ENCODE data around the gene FLNB. TPM values are rescaled to one million over a fixed set of nuclear protein-coding genes. Genes with fewer than 3 reads are reported as not detected.
A peak's percentile ranks its signal among the peaks of the same experiment; 100 is the strongest.

FLNB gene
- total and polyA plus RNA-seq, 2 of the 13 experiments (the other 11 are each of a cell fraction or from before 2014, with no cell fraction given) = 106 to 130 TPM

- TF ChIP-seq, protein P1, sequence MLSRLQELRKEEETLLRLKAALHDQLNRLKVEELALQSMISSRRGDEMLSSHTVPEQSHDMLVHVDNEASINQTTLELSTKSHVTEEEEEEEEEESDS (CRISPR knock-in tag; IDR thresholded peaks at IDR 0.05; ENCODE audit: borderline replicate concordance) = no peak
- no peak for TF ChIP-seq SSRP1 (CRISPR knock-in tag; IDR thresholded peaks at IDR 0.05)
- TF ChIP-seq AGO1 (IDR thresholded peaks at IDR 0.05; ENCODE audit: low read depth, low read length, poor library complexity, severe bottlenecking) = no peak
- no peak for TF ChIP-seq ZNF367 (CRISPR knock-in tag; IDR thresholded peaks at IDR 0.05; ENCODE audit: borderline replicate concordance)
- TF ChIP-seq PRDM4 (CRISPR knock-in tag; IDR thresholded peaks at IDR 0.05; ENCODE audit: borderline replicate concordance) = no peak
- no peak for TF ChIP-seq PCBP2 (optimal IDR thresholded peaks at IDR 0.05; ENCODE audit: low read depth, low read length, poor library complexity, severe bottlenecking)
- peak; percentile 77; the same call in 1 of the 2 replicates for TF ChIP-seq ZNF614 (CRISPR knock-in tag; IDR thresholded peaks at IDR 0.05; ENCODE audit: borderline replicate concordance)
- no peak for TF ChIP-seq FOXK2 (IDR thresholded peaks at IDR 0.05)
- TF ChIP-seq, protein P2, sequence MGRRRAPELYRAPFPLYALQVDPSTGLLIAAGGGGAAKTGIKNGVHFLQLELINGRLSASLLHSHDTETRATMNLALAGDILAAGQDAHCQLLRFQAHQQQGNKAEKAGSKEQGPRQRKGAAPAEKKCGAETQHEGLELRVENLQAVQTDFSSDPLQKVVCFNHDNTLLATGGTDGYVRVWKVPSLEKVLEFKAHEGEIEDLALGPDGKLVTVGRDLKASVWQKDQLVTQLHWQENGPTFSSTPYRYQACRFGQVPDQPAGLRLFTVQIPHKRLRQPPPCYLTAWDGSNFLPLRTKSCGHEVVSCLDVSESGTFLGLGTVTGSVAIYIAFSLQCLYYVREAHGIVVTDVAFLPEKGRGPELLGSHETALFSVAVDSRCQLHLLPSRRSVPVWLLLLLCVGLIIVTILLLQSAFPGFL (CRISPR knock-in tag; IDR thresholded peaks at IDR 0.05) = no peak
- TF ChIP-seq PLRG1 (conservative IDR thresholded peaks at IDR 0.05) = no peak
- TF ChIP-seq HMGA1 (CRISPR knock-in tag; conservative IDR thresholded peaks at IDR 0.05) = no peak
- TF ChIP-seq, protein P3, sequence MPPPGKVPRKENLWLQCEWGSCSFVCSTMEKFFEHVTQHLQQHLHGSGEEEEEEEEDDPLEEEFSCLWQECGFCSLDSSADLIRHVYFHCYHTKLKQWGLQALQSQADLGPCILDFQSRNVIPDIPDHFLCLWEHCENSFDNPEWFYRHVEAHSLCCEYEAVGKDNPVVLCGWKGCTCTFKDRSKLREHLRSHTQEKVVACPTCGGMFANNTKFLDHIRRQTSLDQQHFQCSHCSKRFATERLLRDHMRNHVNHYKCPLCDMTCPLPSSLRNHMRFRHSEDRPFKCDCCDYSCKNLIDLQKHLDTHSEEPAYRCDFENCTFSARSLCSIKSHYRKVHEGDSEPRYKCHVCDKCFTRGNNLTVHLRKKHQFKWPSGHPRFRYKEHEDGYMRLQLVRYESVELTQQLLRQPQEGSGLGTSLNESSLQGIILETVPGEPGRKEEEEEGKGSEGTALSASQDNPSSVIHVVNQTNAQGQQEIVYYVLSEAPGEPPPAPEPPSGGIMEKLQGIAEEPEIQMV (CRISPR knock-in tag; IDR thresholded peaks at IDR 0.05; ENCODE audit: low read depth) = 0 out of 2 replicates have a peak, but pooled peaks have one; percentile 33
- TF ChIP-seq ZNF841 (CRISPR knock-in tag; IDR thresholded peaks at IDR 0.05; ENCODE audit: borderline replicate concordance) = no peak
- no peak for TF ChIP-seq TP53 (CRISPR knock-in tag; conservative IDR thresholded peaks at IDR 0.05)
- peak; percentile 48; the same call in 1 of the 2 replicates for TF ChIP-seq ZNF232 (CRISPR knock-in tag; IDR thresholded peaks at IDR 0.05; ENCODE audit: borderline replicate concordance)
- TF ChIP-seq ZNF317 (CRISPR knock-in tag; IDR thresholded peaks at IDR 0.05) = 0 out of 2 replicates have a peak, but pooled peaks have one; percentile 65
- TF ChIP-seq MIER2 (CRISPR knock-in tag; IDR thresholded peaks at IDR 0.05) = 0 out of 2 replicates have a peak, but pooled peaks have one; percentile 16
- TF ChIP-seq MBNL3 (CRISPR knock-in tag; conservative IDR thresholded peaks at IDR 0.05) = no peak
- TF ChIP-seq NCOA1 (CRISPR knock-in tag; IDR thresholded peaks at IDR 0.05) = no peak
- no peak for TF ChIP-seq ZBTB3 (CRISPR knock-in tag; IDR thresholded peaks at IDR 0.05; ENCODE audit: borderline replicate concordance, low read depth)
- TF ChIP-seq ZNF772 (CRISPR knock-in tag; IDR thresholded peaks at IDR 0.05) = peak; percentile 73
- TF ChIP-seq HNRNPUL1 (IDR thresholded peaks at IDR 0.05; ENCODE audit: low read depth, low read length) = no peak
- TF ChIP-seq, protein P4, sequence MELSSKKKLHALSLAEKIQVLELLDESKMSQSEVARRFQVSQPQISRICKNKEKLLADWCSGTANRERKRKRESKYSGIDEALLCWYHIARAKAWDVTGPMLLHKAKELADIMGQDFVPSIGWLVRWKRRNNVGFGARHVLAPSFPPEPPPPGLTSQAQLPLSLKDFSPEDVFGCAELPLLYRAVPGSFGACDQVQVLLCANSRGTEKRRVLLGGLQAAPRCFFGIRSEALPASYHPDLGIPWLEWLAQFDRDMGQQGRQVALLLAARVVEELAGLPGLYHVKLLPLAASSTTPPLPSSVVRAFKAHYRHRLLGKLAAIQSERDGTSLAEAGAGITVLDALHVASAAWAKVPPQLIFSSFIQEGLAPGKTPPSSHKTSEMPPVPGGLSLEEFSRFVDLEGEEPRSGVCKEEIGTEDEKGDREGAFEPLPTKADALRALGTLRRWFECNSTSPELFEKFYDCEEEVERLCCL (CRISPR knock-in tag; IDR thresholded peaks at IDR 0.05; ENCODE audit: borderline replicate concordance) = no peak
- TF ChIP-seq ZNF616 (CRISPR knock-in tag; IDR thresholded peaks at IDR 0.05; ENCODE audit: low read depth) = no peak
- TF ChIP-seq MEF2D (CRISPR knock-in tag; IDR thresholded peaks at IDR 0.05) = peak; percentile 89
- TF ChIP-seq ZMYM3 (CRISPR knock-in tag; IDR thresholded peaks at IDR 0.05) = peak; percentile 54
Observed at GRCh38 chr3:58188921-58189451, 180.8 kb downstream of the FLNB start (continued).
